ENCODE results near the gene STAG2.
A peak's percentile ranks its signal among the peaks of the same experiment; 100 is the strongest.

STAG2 gene

GRCh38 chrX:123976706-123977316 is 15.3 kb downstream of the STAG2 start:
- DNase-seq, result no peak

DNA sequence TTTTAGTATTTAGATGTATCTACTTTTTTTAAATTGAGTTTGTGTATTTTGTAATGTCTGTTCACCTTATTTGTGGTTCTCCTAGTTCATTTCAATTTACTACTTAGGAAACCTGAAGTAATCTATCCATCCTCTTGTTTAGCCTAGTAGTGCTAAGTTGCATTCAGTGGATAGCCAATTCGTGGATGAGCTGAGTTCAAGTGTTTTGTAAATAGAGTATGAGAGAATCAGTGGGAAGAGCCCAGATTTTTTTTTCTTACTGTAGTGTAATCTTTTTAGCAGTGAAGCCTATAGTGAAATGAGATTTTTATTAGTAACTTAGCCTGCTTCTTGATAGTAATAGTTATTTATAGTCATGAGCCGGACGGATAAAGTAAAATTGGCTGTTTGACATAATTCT is 21.7 kb downstream of the STAG2 start:
- peak; percentile 66 for DNase-seq

- DNase-seq, result no peak
These were observed 24.9 kb downstream of the STAG2 start for GRCh38 chrX:123986377-123986776.

DNA sequence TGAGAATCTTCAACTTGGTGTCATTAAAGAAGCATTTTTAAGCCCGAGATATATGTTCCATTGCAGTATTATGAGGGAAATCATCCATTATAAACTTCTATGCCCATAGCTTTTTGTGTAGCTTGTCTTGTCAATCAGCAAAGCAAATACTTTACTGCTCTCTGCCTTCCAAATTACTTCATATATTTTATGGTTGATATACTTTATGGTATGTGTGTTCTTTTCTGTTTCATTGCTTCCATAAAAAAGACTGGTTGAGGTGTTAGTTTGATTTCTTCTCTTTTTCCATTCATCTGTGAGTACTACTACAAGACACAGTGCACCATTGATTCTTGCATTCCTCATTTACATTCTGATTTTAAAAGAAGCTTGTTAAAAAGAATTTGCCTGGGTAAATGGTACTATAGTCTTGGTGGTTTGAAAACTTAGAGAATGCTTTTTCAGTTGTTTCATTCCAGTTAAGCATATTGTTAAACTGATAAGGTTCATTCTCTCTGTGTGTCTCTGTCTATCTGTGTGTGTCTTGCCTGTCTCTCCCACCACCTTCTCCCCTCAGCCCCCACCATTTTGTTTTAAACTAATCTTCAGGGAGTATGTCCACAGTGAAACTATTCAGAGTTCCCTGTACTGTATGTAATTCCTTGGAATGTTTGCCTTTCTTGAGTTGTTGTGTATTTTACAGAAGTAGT is 27.1 kb downstream of the STAG2 start:
- DNase-seq, result no peak

DNA sequence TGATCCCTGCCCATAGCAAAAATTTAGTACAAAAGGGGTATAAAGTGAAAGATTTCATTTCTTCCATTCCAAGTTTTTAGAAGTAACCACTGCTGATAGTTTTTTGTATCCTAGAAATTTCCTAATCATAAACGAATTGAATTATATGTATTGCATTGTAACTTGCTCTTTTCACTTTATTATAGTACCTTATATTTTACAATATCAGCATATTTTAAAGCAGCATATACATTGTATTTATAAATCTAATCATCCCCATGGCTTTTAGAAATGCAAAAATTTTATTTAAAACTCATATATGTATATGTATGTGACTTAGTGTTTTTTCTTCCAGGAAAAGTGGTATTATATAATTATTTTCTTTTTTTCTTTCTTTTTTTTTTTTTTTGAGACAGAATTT is 27.7 kb downstream of the STAG2 start:
- DNase-seq, result no peak

GRCh38 chrX:123990169-123990568 is 28.7 kb downstream of the STAG2 start:
- DNase-seq, result no peak

DNA sequence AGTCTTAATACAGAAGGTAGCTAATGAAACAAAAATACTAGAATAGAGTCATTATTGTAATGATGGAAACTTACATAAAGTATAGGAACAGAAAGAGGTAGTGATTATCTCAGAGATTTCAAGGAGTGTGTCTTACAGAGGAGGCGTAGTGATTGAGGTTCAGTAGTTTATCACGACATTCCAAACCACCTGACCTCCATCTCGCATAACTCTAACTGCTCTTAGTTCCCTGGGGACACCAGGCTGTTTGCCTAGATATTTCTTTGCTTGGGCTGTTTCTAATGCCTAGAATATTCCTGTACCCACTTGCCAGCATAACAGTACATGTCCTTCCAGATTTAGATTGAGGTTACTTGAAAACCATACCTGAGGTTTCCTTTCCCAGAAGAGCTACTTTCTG is 29.1 kb downstream of the STAG2 start:
- no peak for DNase-seq

DNA sequence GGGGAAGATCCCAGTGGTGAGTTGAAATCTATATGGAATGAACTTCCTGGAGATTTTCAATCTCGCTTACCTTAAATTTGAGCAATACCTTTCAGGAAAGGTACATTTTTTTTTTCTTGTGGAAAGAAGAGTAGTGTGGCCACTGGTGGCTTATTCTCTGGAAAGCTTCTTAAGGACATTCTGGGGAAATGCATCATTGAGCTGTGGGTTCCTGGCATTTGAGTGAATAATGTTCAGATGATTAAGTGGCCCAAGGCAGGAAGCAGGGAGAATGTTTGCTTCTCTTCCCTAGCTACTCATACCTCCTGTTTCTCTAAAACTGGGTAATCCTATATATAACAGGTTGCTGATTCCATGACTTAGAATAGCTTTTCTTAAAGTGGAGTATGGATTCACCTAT is 31.8 kb downstream of the STAG2 start:
- DNase-seq, result no peak

DNA sequence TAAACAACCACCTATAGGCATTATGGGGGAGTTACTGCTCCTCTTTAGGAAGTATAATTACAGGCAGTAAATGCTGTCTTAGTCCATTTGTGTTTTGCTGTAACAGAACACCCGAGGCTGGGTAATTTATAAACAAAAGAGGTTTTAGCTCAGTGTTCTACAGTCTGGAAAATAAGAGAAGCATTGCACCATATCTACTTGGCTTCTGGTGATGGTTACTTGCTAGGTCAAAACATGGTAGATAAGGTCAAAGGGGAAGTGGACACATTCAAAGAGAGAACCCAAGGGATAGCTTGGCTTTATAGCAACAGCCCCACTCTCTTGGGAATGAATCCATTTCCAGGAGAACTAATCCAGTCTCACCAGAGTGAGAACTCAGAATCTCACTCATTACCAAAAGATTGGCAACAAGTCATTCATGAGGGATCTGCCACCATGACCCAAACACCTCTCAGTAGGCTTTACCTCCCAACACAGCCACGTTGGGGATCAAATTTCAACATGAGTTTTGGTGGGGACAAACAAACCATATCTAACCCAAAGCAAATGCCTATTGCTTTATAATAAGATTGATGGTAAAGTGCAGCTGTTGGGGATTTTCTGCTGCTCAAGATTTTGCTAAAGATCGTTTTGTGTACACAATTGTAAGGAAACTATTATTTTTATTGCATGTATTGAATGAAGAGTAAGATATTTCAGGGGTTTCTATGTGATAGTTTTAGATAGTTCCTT is 32.6 kb downstream of the STAG2 start:
- no peak for DNase-seq

GRCh38 chrX:123994730-123995129 is 33.2 kb downstream of the STAG2 start:
- no peak for DNase-seq

DNA sequence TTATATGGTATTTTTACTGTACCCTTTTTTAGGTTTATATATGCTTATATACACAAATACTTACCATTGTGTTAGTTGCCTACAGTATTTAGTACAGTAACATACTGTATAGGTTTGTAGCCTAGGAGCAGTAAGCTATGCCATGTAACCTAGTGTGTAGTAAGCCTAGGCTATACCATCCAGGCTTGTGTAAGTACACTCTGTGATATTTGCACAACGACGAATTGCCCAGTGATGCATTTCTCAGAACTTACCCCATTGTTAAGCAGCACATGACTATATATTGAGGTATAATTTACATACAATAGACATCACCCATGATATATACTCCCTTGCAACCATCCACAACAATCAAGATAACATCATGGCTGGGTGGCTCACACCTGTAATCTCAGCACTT is 40.1 kb downstream of the STAG2 start:
- DNase-seq, result no peak

DNA sequence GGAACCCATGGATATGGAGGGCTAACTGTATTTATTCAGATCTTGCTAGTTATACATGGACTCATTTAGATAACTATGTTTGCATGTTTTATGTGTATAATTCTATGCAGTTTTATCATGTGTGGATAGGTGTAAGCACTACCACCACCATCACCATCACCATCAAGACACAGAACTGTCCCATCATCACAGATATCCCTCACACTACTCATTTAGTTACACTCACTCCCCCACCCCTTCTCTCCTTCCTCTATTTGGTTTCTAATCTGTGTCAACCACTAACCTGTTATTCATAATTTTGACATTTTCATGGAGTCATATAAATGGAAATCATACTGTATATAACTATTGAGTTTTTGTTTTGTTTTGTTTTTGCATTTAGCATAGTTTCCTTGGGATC is 43.7 kb downstream of the STAG2 start:
- no peak for DNase-seq

- DNase-seq, result no peak
These were observed 48.7 kb downstream of the STAG2 start for GRCh38 chrX:124010157-124010556.

DNA sequence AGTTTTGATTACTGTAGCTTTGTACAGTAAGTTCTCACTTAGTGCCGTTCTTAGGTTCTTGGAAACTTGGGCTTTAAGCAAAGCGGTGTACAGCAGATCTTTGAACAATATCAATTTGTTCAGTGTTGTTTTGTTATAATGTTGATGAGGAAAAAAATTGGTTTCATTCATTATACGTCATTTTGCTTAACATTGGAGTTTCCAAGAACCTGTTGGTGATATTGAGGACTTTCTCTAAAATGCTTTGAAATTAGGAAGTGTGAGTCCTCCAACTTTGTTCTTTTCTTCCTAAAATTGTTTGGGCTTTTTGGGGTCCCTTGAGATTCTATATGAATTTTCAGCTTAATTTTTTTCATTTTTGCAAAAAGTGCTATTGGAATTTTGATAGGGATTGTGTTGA is 49.1 kb downstream of the STAG2 start:
- DNase-seq, result no peak

GRCh38 chrX:124015721-124016120 is 54.2 kb downstream of the STAG2 start:
- no peak for DNase-seq

GRCh38 chrX:124016825-124017224 is 55.3 kb downstream of the STAG2 start:
- DNase-seq, result no peak

GRCh38 chrX:124018023-124018422 is 56.5 kb downstream of the STAG2 start:
- DNase-seq, result no peak

DNA sequence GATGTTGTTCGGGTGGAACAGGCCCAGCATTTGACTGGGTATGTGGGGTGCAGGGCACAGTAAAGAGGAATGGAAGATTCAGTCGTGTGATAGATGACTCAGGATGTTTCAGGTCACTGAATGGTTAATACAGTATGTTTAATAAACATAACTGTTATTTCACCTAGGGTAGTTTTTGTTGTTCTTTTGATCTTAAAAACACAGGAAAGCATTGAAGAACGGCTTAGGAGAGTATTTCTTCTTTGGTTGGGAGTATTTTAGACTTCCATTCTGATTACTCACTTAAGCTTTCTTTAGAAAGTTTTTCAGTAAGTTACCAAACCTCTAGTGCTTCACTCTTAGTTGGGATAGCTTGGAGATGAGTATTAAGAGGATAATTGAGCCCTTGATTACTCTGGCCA is 62.3 kb downstream of the STAG2 start:
- DNase-seq, result no peak

DNA sequence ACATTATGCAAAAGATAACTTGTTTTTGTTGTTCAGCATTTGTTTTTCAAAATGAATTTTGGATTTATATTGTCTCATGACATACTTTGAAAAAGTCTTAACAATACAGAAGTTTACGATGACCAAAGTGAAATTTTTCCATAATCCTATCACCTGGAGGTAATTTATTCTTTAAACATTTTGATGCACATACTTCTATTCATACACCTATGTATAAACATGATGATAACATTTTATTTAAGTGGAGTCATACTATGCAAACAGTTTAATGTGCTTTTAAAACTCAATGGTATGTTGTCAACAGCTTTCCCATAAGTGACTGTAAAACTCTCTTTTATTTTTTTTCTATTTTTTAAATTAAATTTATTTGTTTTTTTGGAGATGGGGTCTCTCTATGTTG is 65.0 kb downstream of the STAG2 start:
- DNase-seq, result no peak

- no peak for DNase-seq
These were observed 66.7 kb downstream of the STAG2 start for GRCh38 chrX:124028182-124028581.

DNA sequence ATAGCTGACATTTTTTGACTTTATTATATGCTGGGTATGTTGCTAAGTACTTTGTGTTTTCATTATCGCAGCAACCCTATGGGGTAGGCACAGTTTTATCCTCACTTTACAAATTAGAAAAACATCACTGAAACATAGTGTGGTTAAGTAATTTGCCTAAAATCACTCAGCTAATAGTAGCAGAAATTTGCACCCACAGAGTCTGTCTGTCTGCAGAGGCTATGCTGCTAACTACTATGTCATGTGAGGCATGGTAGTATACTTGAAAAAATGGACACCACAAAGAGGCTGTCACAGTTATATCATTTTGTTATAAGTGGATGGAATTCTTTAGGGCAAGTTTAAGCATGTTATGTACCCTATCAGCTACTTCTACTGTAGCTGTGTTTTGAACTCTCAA is 69.0 kb downstream of the STAG2 start:
- no peak for DNase-seq

- no peak for DNase-seq
These were observed 72.3 kb downstream of the STAG2 start for GRCh38 chrX:124033821-124034220.

DNA sequence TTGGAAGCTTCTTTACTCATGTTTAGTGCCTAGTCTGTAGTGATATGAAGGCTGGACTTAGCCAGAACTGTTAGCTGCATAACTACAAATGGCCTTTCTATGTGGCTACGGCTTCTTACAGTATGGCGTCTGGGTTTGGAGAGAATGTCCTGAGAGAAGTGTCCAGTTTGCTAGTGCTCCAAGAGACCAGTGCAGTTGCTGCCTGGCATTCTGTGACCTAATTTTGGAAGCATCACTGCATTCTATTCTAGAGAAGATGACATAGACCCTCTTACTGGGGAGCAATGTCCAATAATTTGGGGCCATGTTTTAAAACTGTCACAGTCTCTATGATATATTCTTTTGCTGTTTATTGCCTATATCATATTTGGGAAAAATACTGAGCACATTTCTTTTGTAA is 74.2 kb downstream of the STAG2 start:
- DNase-seq, result no peak

GRCh38 chrX:124042042-124042441 is 80.5 kb downstream of the STAG2 start:
- no peak for DNase-seq
